HG02759 (cell line): Measurements from ENCODE around the gene CYP4Z1.
"Not testable (repeated sequence)": the region's sequence is repeated elsewhere in the genome, so short reads cannot be mapped to it uniquely, and the experiment has no call there.

ENCODE experiments used
- ATAC-seq: cut with Tn5 transposase; IDR thresholded peaks from one replicate; pipeline ENCODE4 v1.9.1; 2021; ENCODE audit warnings: mild to moderate bottlenecking, moderate library complexity; ENCODE audit not compliant: unreplicated experiment

CYP4Z1 gene

DNA sequence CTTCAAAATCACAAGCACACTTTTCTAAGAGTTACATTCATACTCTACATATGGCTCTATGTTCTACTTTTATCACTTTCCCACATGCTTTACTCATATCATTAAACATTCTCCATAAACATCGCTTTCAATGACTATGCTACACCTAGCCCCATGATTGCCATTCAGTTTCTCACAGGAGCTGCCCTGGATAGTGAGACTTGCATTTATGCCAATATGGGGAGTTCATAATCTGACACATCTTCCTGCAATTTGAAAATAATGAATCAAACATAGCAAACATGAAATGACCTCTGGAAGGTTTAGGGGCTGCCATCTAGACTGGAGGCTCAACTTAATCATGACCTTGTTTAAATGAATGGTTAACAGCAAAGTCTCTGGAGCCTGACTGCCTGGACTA, 61.2 kb downstream of the CYP4Z1 start:
- no peak for ATAC-seq

- ATAC-seq, result not testable (repeated sequence)
These were observed 61.8 kb downstream of the CYP4Z1 start for GRCh38 chr1:47128854-47129253.

- ATAC-seq, result not testable (repeated sequence)
These were observed 62.6 kb downstream of the CYP4Z1 start for GRCh38 chr1:47129489-47130230.

DNA sequence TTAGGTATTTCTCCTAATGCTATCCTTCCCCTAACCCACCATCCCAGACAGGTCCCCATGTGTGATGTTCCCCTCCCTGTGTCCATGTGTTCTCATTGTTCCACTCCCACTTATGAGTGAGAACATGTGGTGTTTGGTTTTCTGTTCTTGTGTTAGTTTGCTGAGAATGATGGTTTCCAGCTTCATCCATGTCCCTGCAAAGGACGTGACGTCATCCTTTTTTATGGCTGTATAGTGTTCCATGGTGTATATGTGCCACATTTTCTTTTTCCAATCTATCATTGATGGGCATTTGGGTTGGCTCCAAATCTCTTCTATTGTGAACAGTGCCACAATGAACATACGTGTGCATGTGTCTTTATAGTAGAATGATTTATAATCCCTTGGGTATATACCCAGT, 65.6 kb downstream of the CYP4Z1 start:
- not testable (repeated sequence) for ATAC-seq

DNA sequence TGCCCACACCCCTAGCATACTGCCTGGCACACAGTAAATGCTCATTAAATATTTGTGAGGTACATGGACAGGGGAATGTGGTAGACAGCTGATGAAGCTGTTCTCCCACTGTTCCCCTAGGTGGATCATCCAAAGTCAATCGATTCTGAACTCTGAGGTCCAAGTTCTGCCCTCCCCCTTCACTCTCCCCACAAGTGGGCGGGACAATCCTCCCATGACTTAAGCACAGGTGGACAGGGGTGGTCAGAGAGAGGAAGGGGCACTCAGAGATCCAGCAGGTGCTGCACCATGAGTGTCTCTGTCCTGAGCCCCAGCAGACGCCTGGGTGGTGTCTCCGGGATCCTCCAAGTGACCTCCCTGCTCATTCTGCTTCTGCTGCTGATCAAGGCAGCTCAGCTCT, 70.2 kb downstream of the CYP4Z1 start, which contains the start of gene CYP4A22:
Gene CYP4A22, plus strand, starts transcription at position 244 of the 400 bp plus-strand sequence. Its CDS starts 45 bp downstream, at position 289.
- no peak for ATAC-seq

DNA sequence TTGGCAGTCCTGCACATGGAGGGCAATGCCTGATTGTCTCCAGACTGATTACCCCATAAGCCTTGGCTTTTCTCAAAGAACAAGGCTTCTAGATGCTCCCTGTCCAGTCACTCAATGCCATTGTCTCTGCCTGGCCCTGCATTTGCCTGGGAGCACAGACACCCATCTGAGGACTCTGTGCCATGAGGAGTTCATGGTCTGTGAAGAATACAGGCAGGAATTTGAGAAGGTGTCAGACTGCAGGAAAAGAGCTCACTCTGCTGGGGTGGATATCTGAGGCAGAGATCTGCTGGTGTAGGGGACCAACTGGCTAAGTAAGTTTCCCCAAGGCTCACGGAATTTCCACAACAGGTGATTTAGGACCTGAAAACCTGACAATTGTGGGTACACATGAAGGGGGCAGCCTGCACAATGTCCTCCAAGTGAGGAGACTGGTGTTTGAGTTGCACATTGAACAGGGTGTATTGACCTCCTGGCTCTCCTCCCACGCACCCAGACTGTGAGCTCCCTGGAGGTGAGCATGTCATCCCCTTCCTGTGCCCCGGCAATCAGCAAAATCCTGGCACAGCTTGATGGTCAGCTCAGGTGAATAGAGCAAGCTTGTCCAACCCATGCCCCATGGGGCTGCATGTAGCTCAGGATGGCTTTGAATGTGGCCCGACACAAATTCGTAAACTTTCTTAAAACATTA, 71.0 kb downstream of the CYP4Z1 start:
- no peak for ATAC-seq

- not testable (repeated sequence) for ATAC-seq
These were observed 73.3 kb downstream of the CYP4Z1 start for GRCh38 chr1:47140358-47140757.

- ATAC-seq, result not testable (repeated sequence)
These were observed 76.6 kb downstream of the CYP4Z1 start for GRCh38 chr1:47143654-47144053.

- ATAC-seq, result not testable (repeated sequence)
These were observed 79.5 kb downstream of the CYP4Z1 start for GRCh38 chr1:47146495-47146894.

- ATAC-seq, result no peak
These were observed 80.2 kb downstream of the CYP4Z1 start for GRCh38 chr1:47147047-47147785.

GRCh38 chr1:47149162-47149561, 82.1 kb downstream of the CYP4Z1 start:
- not testable (repeated sequence) for ATAC-seq

GRCh38 chr1:47156457-47156856, 89.4 kb downstream of the CYP4Z1 start:
- ATAC-seq, result not testable (repeated sequence)

DNA sequence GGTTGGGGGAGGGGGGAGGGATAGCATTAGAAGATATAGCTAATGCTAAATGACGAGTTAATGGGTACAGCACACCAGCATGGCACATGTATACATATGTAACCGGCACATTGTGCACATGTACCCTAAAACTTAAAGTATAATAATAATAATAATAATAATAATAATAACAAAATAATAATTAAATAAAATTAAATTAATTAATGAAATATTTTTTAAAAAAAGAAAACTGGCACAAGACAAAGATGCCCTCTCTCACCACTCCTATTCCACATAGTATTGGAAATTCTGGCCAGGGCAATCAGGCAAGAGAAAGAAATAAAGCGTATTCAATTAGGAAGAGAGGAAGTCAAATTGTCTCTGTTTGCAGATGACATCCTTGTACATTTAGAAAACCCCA, 90.9 kb downstream of the CYP4Z1 start:
- ATAC-seq, result not testable (repeated sequence)

DNA sequence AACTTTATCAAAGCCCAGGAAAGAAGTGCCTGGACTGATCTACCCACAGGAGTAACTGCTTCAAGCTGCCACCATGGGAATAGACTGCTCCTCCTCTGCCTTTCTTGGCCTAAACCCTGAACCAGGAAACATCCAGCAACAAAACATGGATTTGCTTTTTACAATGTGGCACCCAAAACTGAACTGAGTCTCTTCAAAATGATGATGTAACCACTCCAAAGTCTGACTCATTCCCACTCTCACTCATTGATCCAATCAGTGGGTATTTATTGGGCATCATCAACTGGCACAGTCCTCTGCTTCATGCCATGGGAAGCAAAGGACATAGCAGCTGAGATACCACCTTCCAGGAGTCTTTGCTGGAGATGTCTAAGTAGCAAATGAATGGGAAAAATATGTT, 93.7 kb downstream of the CYP4Z1 start:
- no peak for ATAC-seq

DNA sequence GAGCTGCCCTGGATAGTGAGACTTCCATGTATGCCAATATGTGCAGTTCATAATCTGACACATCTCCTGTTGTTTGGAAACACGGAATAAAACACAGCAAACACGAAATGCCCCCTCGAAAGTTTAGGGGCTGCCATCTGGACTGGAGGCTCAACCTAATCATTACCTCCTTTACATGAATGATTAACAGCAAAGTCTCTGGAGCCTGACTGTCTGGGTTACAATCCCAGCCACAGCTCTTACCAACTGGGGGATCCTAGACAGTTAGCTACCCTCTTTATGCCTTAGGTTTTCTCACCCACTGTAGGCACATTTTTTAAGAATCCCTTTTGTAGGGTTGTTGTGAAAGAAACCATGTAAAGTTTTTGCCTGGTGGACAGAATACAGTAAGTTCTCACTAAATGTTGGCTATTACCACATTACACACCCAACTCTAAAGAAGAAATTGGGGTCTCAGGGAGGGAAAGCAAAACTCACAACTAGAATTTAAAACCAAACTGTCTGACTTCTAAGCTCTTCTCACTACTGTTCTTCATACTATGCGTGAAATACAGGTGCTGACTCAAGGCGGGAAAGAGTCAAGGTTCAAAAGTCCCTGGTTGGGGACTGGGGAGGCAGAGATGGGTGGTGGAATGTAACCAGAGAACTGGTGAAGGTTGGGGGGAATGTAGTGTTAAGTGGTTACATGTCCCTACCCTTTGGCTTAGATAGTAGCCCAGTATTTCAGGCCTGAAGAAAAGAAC, 94.4 kb downstream of the CYP4Z1 start:
- no peak for ATAC-seq

- ATAC-seq, result no peak
These were observed 97.5 kb downstream of the CYP4Z1 start for GRCh38 chr1:47164552-47164951.
